ENCODE data around the gene ZNF470. TPM values are rescaled to one million over a fixed set of nuclear protein-coding genes. Genes with fewer than 3 reads are reported as not detected.

ZNF470 gene
- total and polyA plus RNA-seq, 2 donors (not counting 1 experiment from before 2014, with no cell fraction given): 1.9 to 6.9 TPM

DNA sequence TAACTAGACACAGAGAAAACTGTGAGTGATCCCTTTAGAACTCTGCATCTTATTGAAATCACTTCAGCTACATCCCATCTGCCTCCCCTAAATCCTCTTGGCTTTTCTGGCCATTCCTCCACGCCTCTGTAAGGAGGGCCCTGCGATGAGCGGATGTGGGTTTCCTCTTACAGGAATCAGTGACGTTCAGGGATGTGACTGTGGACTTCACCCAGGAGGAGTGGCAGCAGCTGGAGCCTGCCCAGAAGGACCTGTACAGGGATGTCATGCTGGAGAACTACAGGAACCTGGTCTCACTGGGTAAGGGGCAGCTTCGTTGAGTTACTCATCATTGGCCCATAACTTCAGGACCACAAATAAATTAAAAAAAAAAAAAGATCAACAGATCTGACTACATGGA is 46.4 kb downstream of the ZNF470 start:
- WGBS (ENCODE audit: insufficient coverage): 91% methylated on average over 4 of the region's 5 CpGs
- Histone ChIP-seq H3K4me3 (ENCODE audit: control extremely low read depth in 1 of 5, extremely low read depth in 1 of 5, insufficient read depth in 1 of 5, low read depth in 2 of 5, low read length in 4 of 5) (no peak overlapping the region), H3K79me2 (ENCODE audit: control insufficient read depth, insufficient read depth, low read length) (peaks cover 42% of the 10 kb centered on the region), H4K20me1 (ENCODE audit: control insufficient read depth, insufficient read depth, low read length, poor library complexity, severe bottlenecking) (no peaks in the 10 kb centered on the region), H3K27ac (ENCODE audit: low read length in 2 of 2) (no peak overlapping the region), H3K4me2 (replicated peaks; ENCODE audit: low read depth, low read length, poor library complexity, severe bottlenecking) (no peak overlapping the region), H2AFZ (ENCODE audit: insufficient read depth, low read depth, low read length, poor library complexity, severe bottlenecking) (no peak overlapping the region), H3K36me3 (replicated peaks in 1 of 2; ENCODE audit: control extremely low read depth in 1 of 2, control insufficient read depth in 1 of 2, extremely low read depth in 1 of 2, insufficient read depth in 2 of 2, low read length in 1 of 2) (peaks cover 2 to 14% of the 10 kb centered on the region in 2 experiments), H3K9me3 (ENCODE audit: control extremely low read depth in 1 of 3, control insufficient read depth in 2 of 3, insufficient read depth in 1 of 3, low read length in 2 of 3) (peaks cover 0 to 57% (median 42%) of the 10 kb centered on the region in 3 donors), H3K27me3 (replicated peaks in 1 of 4; ENCODE audit: control extremely low read depth in 1 of 4, control insufficient read depth in 3 of 4, insufficient read depth in 4 of 4, low read length in 3 of 4) (no peaks in the 10 kb centered on the region), H3K9ac (ENCODE audit: low read length) (no peak overlapping the region), H3K4me1 (ENCODE audit: control insufficient read depth in 2 of 2, insufficient read depth in 2 of 2, low read length in 2 of 2) (no peaks in the 10 kb centered on the region)
- ChIA-PET CTCF (no interaction called here), POLR2A (no interaction called here)
- no peaks in the 10 kb centered on the region for H3K4me1 Mint-ChIP-seq
- peaks cover 33% of the 10 kb centered on the region for H3K9me3 Mint-ChIP-seq (ENCODE audit: insufficient read depth)
- H3K4me3 Mint-ChIP-seq: no peak overlapping the region
- DNase-seq (no peak), ATAC-seq (ENCODE audit: low read depth) (no peak)
- no peaks in the 10 kb centered on the region for H3K27me3 Mint-ChIP-seq
- H3K27ac Mint-ChIP-seq: no peak overlapping the region
- TF ChIP-seq, protein P1, sequence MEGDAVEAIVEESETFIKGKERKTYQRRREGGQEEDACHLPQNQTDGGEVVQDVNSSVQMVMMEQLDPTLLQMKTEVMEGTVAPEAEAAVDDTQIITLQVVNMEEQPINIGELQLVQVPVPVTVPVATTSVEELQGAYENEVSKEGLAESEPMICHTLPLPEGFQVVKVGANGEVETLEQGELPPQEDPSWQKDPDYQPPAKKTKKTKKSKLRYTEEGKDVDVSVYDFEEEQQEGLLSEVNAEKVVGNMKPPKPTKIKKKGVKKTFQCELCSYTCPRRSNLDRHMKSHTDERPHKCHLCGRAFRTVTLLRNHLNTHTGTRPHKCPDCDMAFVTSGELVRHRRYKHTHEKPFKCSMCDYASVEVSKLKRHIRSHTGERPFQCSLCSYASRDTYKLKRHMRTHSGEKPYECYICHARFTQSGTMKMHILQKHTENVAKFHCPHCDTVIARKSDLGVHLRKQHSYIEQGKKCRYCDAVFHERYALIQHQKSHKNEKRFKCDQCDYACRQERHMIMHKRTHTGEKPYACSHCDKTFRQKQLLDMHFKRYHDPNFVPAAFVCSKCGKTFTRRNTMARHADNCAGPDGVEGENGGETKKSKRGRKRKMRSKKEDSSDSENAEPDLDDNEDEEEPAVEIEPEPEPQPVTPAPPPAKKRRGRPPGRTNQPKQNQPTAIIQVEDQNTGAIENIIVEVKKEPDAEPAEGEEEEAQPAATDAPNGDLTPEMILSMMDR (IDR thresholded peaks at IDR 0.05): no peak
- TF ChIP-seq EZH2 (IDR thresholded peaks at IDR 0.05; ENCODE audit: borderline replicate concordance, insufficient read depth, low read depth, low read length, poor library complexity, severe bottlenecking): no peak
- intact Hi-C loops (cut with micrococcal nuclease): no loop called here

DNA sequence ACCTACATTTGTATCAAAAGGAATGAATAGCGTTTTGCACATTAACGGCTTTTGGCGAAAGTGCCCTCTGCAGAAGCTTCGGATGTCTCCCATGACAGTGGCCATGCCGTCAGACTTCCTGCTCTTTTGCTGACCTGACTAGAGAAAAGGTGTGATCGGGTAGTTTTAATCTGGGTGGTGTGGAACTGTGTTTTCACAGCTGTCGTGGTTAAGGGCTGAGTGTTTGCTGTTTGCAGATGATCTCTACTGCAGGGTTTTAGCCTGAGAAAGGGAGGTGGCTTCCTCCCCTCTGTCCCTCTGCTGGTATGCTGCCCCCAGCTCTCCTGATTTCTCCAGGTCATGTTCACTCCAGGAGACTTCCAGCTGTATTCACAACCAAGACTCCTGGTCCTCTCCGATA is 50.3 kb downstream of the ZNF470 start:
- H3K27me3 Mint-ChIP-seq: no peaks in the 10 kb centered on the region
- no peak overlapping the region for H3K9ac ChIP-seq (ENCODE audit: low read length)
- TF ChIP-seq, protein P1 (IDR thresholded peaks at IDR 0.05): no peak
- no peak for TF ChIP-seq EZH2 (IDR thresholded peaks at IDR 0.05; ENCODE audit: borderline replicate concordance, insufficient read depth, low read depth, low read length, poor library complexity, severe bottlenecking)
- H3K79me2 ChIP-seq (ENCODE audit: control insufficient read depth, insufficient read depth, low read length): peaks cover 23% of the 10 kb centered on the region
- ATAC-seq (ENCODE audit: low read depth) (no peak), DNase-seq (no peak)
- H3K27ac Mint-ChIP-seq: no peak overlapping the region
- ChIA-PET CTCF (no interaction called here), POLR2A (no interaction called here)
- peaks cover 20% of the 10 kb centered on the region for H3K9me3 Mint-ChIP-seq (ENCODE audit: insufficient read depth)
- H2AFZ ChIP-seq (ENCODE audit: insufficient read depth, low read depth, low read length, poor library complexity, severe bottlenecking): no peak overlapping the region
- no peaks in the 10 kb centered on the region for H3K27me3 ChIP-seq (replicated peaks in 1 of 4; ENCODE audit: control extremely low read depth in 1 of 4, control insufficient read depth in 3 of 4, insufficient read depth in 4 of 4, low read length in 3 of 4)
- no peaks in the 10 kb centered on the region for H3K4me1 ChIP-seq (ENCODE audit: control insufficient read depth in 2 of 2, insufficient read depth in 2 of 2, low read length in 2 of 2)
- peaks cover 0 to 64% (median 47%) of the 10 kb centered on the region in 3 donors for H3K9me3 ChIP-seq (ENCODE audit: control extremely low read depth in 1 of 3, control insufficient read depth in 2 of 3, insufficient read depth in 1 of 3, low read length in 2 of 3)
- WGBS (ENCODE audit: insufficient coverage): 96% methylated on average over 8 of the region's 8 CpGs
- H3K36me3 ChIP-seq (replicated peaks in 1 of 2; ENCODE audit: control extremely low read depth in 1 of 2, control insufficient read depth in 1 of 2, extremely low read depth in 1 of 2, insufficient read depth in 2 of 2, low read length in 1 of 2): peaks cover 2 to 16% of the 10 kb centered on the region in 2 experiments
- no peak overlapping the region for H3K4me2 ChIP-seq (replicated peaks; ENCODE audit: low read depth, low read length, poor library complexity, severe bottlenecking)
- no peaks in the 10 kb centered on the region for H4K20me1 ChIP-seq (ENCODE audit: control insufficient read depth, insufficient read depth, low read length, poor library complexity, severe bottlenecking)
- H3K4me3 ChIP-seq (ENCODE audit: control extremely low read depth in 1 of 5, extremely low read depth in 1 of 5, insufficient read depth in 1 of 5, low read depth in 2 of 5, low read length in 4 of 5): no peak overlapping the region
- no peaks in the 10 kb centered on the region for H3K4me1 Mint-ChIP-seq
- intact Hi-C loops (cut with micrococcal nuclease): no loop called here
- no peak overlapping the region for H3K4me3 Mint-ChIP-seq
- no peak overlapping the region for H3K27ac ChIP-seq (ENCODE audit: low read length in 2 of 2)
